NB4 (cell line): ENCODE measurements around the gene NCAM1.

Experiments
- CTCF ChIP-seq: IDR thresholded peaks from one replicate; pipeline ENCODE4 v1.5.1; 2012; ENCODE audit warnings: low read depth, low read length
- MYC ChIP-seq: IDR thresholded peaks from 2 replicates; pipeline ENCODE4 v1.6.1; 2011; ENCODE audit warnings: low read depth, low read length
- POLR2A ChIP-seq: IDR thresholded peaks from 2 replicates; pipeline ENCODE4 v1.6.1; 2011; ENCODE audit warnings: mild to moderate bottlenecking; ENCODE audit not compliant: insufficient read length; ENCODE audit errors: extremely low read depth

- TF ChIP-seq CTCF (no peak), MYC (no peak), POLR2A (no peak)
Measured at GRCh38 chr11:113281052-113281725, 320.0 kb downstream of the NCAM1 start.
